Heart right ventricle (tissue), 16 donors: ENCODE data around the gene TFEB. TPM values are rescaled to one million over a fixed set of nuclear protein-coding genes. Genes with fewer than 3 reads are reported as not detected.

Experiments used
- ATAC-seq, 8 donors: fragments of 200-7000 bp; cut with Tn5 transposase; one replicate each; pipeline ENCODE4 v1.9.1; 2020; ENCODE audit warnings: mild to moderate bottlenecking in 8 of 8, moderate library complexity in 8 of 8, moderate number of reproducible peaks in 1 of 8
- DNase-seq, 2 donors: peaks; one replicate each; pipeline ENCODE4 v3.0.0-alpha.2; 2020
- H3K27ac ChIP-seq, 10 donors: fragments of 200-600 bp; sonication (generic) in 2 of 10; one replicate each; pipeline versions ENCODE4 v1.5.0 to v1.8.0; 2020 to 2022; ENCODE audit warnings: mild to moderate bottlenecking in 3 of 10
- H3K27me3 ChIP-seq, 7 donors: fragments of 200-600 bp; one replicate each; pipeline ENCODE4 v1.8.0; 2021 to 2022; ENCODE audit warnings: mild to moderate bottlenecking in 2 of 7
- H3K36me3 ChIP-seq, 9 donors: fragments of 200-600 bp; sonication (generic) in 1 of 9; one replicate each; pipeline versions ENCODE4 v1.5.0 to v1.8.0; 2020 to 2022; ENCODE audit warnings: mild to moderate bottlenecking in 2 of 9
- H3K4me1 ChIP-seq, 9 donors: fragments of 200-600 bp; sonication (generic) in 1 of 9; one replicate each; pipeline versions ENCODE4 v1.5.0 to v1.8.0; 2020 to 2022; ENCODE audit warnings: mild to moderate bottlenecking in 4 of 9
- H3K4me3 ChIP-seq, 10 donors: fragments of 200-600 bp; sonication (generic) in 2 of 10; one replicate each; pipeline versions ENCODE4 v1.5.0 to v1.8.0; 2020 to 2022; ENCODE audit warnings: mild to moderate bottlenecking in 7 of 10, moderate library complexity in 2 of 10
- H3K9me3 ChIP-seq, 11 donors: fragments of 200-600 bp in 10 of 11; sonication (generic) in 2 of 11; one replicate each; pipeline versions ENCODE4 v1.5.0 to v1.8.0; 2013 to 2022; ENCODE audit warnings: mild to moderate bottlenecking in 2 of 11, control low read depth in 1 of 11, moderate library complexity in 1 of 11
- WGBS, 2 donors: extraction: QIAGEN DNeasy Blood & Tissue Kit; methylation state at CpG; one replicate each; pipeline ENCODE4 v1.1.7; 2013; ENCODE audit warnings: inconsistent platforms in 1 of 2; 5-methylcytosine and 5-hydroxymethylcytosine counted together
- intact Hi-C, 10 donors: fragments of 100-400 bp; cut with DNase I; formaldehyde crosslinking; loops; one replicate each; pipeline versions ENCODE4 v1.11.1 to v1.14.2; 2022
- polyA plus RNA-seq, 2 donors: library from polyadenylated mRNA; stranded (reverse); fragments of 200-250 nt; gene quantifications; one replicate each; pipeline ENCODE4 v1.2.3, GENCODE V29; 2013
- total RNA-seq, 10 donors: library from RNA; stranded (reverse); fragmentation: NEBNext Ultra II Directional in 3 of 10; extraction: Animal tissue kit (Norgen Biotek cat#: 25700) in 3 of 10; gene quantifications; one replicate each; pipeline versions ENCODE4 v1.2.1 to v1.2.4, GENCODE V29; 2021 to 2023
- TF ChIP-seq, protein P1 (sequence below), 9 donors: fragments of 200-600 bp; sonication (generic) in 2 of 9; IDR thresholded peaks; one replicate each; pipeline versions ENCODE4 v1.5.0 to v1.8.0; 2021 to 2022; ENCODE audit warnings: antibody characterized with exemption in 9 of 9, mild to moderate bottlenecking in 5 of 9, moderate library complexity in 1 of 9
- donor health status: Arrhythmogenic right ventricular cardiomyopathy.
- donor health status: ischemic (EF 13 %, LVEDD 7.1; RV severe dilation, severe dysfunction).
- donor health status: healthy with polysubstance abuse.
- donor health status: DM: no; HTN: yes; CAD: no.
- donor health status: DM: no; HTN: no; CAD: no.
- donor health status: ischemic (EF 25% LVEDD 6.9; RV normal size, moderate dysfunction).
- donor health status: ischemic (EF 25% LVEDD 5.7; RV mildly dilated, moderate dysfunction).
- donor health status: healthy.
- donor health status: DM: yes; HTN: yes; CAD: no.
- donor health status: Ischemic cardiomyopathy.
- donor health status: ischemic (EF 35%, LVEDD 5.7; RV mildly dilated, moderate dysfunction).
- donor health status: nonischemic (EF 11% LVEDD 7.7; RV severe dilation, severe dysfunction).
- donor health status: DM: yes; HTN: yes; CAD: no.
- donor health status: PGD.
- donor health status: ischemic (EF 29% LVEDD 5.4; RV normal size, mild dysfunction).
- donor health status: nonischemic (EF 23%, LVEDD 6.1; RV moderate dilation, normal function).

Gene TFEB
- total and polyA plus RNA-seq, 12 donors: 29.2 to 52.3 (median 39.6) TPM

DNA sequence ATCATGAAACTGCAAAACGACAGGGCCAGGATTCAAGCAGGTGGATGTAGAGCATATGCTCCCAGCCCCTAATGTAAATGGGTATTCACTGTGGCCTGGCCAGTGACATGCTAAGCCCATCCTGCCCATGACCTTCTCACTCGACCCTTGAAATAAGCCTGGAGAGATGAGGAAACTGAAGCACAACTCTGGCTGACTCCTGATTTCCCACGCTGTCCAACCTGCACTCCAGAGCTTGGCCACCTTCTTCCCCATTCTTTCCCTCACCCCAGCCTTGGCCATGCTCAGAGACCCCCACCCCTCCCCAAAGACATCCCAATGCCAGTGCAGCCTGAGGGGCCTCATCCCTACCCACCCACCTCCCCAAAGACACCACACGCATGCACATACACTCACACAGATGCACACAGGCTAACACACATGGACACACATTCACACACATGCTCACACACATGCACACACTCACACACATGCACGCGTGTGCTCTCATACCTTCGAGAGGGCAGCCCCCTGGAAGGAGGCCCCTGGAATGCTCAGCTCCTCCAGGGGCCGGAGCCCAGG lies 12.4 kb downstream of the TFEB start:
- intact Hi-C loops: no loop called here
- Histone ChIP-seq H3K27me3 (no peaks in the 10 kb centered on the region), H3K9me3 (no peaks in the 10 kb centered on the region), H3K4me1 (peaks cover 26 to 99% (median 85%) of the 10 kb centered on the region in 9 donors), H3K36me3 (no peaks in the 10 kb centered on the region), H3K4me3 (peak overlapping the region in 4 of 10 donors; percentile 0 to 31 (median 23)), H3K27ac (peak overlapping the region; percentile 34 to 90 (median 72))
- no peak for DNase-seq
- TF ChIP-seq, protein P1, sequence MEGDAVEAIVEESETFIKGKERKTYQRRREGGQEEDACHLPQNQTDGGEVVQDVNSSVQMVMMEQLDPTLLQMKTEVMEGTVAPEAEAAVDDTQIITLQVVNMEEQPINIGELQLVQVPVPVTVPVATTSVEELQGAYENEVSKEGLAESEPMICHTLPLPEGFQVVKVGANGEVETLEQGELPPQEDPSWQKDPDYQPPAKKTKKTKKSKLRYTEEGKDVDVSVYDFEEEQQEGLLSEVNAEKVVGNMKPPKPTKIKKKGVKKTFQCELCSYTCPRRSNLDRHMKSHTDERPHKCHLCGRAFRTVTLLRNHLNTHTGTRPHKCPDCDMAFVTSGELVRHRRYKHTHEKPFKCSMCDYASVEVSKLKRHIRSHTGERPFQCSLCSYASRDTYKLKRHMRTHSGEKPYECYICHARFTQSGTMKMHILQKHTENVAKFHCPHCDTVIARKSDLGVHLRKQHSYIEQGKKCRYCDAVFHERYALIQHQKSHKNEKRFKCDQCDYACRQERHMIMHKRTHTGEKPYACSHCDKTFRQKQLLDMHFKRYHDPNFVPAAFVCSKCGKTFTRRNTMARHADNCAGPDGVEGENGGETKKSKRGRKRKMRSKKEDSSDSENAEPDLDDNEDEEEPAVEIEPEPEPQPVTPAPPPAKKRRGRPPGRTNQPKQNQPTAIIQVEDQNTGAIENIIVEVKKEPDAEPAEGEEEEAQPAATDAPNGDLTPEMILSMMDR (IDR thresholded peaks at IDR 0.05): no peak
- 49 to 52% methylated on average over 8 of the region's 8 CpGs for WGBS, 2 donors
- peak in 2 of 8 donors; percentile 3 for ATAC-seq

DNA sequence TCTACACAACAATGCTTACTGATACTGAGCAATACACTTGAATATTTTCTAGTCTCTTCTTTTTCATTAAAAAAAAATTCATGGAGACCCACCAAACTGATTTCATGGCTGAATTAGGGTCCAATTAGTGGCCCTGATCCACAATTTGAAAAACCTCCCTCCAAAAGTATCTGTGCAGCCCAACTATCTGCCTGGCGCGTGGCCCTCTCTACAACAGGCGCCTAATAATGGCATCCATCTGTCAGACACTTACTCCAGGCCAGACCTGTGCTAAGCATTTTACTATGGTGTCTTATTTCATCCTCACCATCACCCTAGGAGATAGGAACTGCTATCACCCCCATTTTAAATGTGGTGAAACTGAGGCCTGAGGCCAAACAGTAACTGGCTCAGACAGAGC lies 14.0 kb downstream of the TFEB start:
- no peak for ATAC-seq
- WGBS, 2 donors: 61 to 86% methylated on average over 3 of the region's 3 CpGs
- no peak for DNase-seq
- H3K4me1 ChIP-seq: peaks cover 31 to 99% (median 85%) of the 10 kb centered on the region in 9 donors
- peak overlapping the region in 1 of 10 donors; percentile 6 for H3K27ac ChIP-seq
- TF ChIP-seq, protein P1 (IDR thresholded peaks at IDR 0.05): no peak
- intact Hi-C loops: no loop called here
- H3K36me3 ChIP-seq: no peaks in the 10 kb centered on the region
- H3K27me3 ChIP-seq: no peaks in the 10 kb centered on the region
- H3K9me3 ChIP-seq: no peaks in the 10 kb centered on the region
- no peak overlapping the region for H3K4me3 ChIP-seq

DNA sequence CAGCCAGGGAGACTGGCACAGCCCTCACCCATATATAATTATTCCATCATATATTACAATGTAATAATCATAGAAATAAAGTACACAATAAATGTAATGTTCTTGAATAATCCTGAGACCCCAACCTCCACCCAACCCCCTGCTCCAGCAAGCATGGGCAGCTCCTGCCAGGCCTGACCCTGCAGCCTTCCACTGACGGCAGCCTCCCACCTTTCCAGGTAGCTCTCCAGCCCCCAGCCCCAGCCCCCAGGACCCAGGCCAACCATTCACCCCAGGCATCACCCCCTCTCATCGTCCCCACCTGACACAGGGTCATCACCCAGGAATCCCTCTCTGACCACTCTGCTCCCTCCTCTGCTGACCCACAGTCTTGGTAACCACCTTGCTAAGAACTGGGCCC lies 14.6 kb downstream of the TFEB start:
- intact Hi-C loops: no loop called here
- no peak overlapping the region for H3K4me3 ChIP-seq
- no peaks in the 10 kb centered on the region for H3K9me3 ChIP-seq
- H3K4me1 ChIP-seq: peaks cover 34 to 100% (median 89%) of the 10 kb centered on the region in 9 donors
- H3K27me3 ChIP-seq: no peaks in the 10 kb centered on the region
- no peak for ATAC-seq
- 68 to 75% methylated on average over 2 of the region's 2 CpGs for WGBS, 2 donors
- TF ChIP-seq, protein P1 (IDR thresholded peaks at IDR 0.05): no peak
- no peak for DNase-seq
- no peaks in the 10 kb centered on the region for H3K36me3 ChIP-seq
- peak overlapping the region in 1 of 10 donors; percentile 60 for H3K27ac ChIP-seq

DNA sequence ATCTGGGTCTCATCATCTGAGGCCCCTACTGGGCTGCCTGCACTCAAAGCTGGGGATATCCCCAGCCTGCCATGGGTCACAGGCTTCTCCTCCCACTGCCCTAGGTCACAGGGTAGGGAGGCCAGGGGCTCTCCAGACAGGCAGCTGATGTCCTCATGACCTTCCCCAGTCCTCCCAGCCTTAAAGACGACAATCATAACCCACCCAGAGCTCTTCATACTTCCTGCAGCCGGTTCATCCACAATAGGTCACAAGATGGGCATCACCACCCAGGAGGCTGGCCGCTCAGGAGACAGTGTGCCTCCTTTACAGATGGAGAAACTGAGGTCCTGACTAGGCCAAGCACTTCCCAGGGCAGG lies 15.2 kb downstream of the TFEB start:
- WGBS, 2 donors: 67 to 78% methylated on average over 3 of the region's 3 CpGs
- TF ChIP-seq, protein P1 (IDR thresholded peaks at IDR 0.05): no peak
- DNase-seq: no peak
- no peak overlapping the region for H3K4me3 ChIP-seq
- no peak for ATAC-seq
- no peaks in the 10 kb centered on the region for H3K27me3 ChIP-seq
- intact Hi-C loops: no loop called here
- no peaks in the 10 kb centered on the region for H3K9me3 ChIP-seq
- H3K4me1 ChIP-seq: peaks cover 33 to 100% (median 86%) of the 10 kb centered on the region in 9 donors
- no peaks in the 10 kb centered on the region for H3K36me3 ChIP-seq
- H3K27ac ChIP-seq: peak overlapping the region in 7 of 10 donors; percentile 2 to 88 (median 42)
